HepG2 (cell line): ENCODE results near the gene ZBTB7C. TPM values are rescaled to one million over a fixed set of nuclear protein-coding genes. Genes with fewer than 3 reads are reported as not detected.

ENCODE experiments used
- ATAC-seq: fragments of 200-7000 bp; cut with Tn5 transposase; 3 replicates; pipeline ENCODE4 v1.9.1; 2020; ENCODE audit warnings: mild to moderate bottlenecking, moderate library complexity
- BruUV-seq: library from RNA; stranded (reverse); fragments of 400-500 nt; replicated peaks from 2 replicates; lab custom pipeline; 2021; lab: Mats Ljungman, UMichigan
- CTCF ChIA-PET: fragments of 300-600 bp; formaldehyde crosslinking; extraction: SDS; loops from one replicate; lab custom pipeline; 2021; ENCODE audit warnings: low total read pairs, inconsistent platforms, low intra/inter-chr PET ratio; lab: Yijun Ruan, JAX
- POLR2A ChIA-PET: fragments of 350-600 bp; sonication (Branson Sonifier 250); formaldehyde crosslinking; loops from one replicate; lab custom pipeline; 2020; ENCODE audit warnings: antibody characterized with exemption, inconsistent platforms; lab: Yijun Ruan, JAX
- DNase-seq: peaks from one replicate; pipeline ENCODE4 v3.0.0-alpha.2; 2015; ENCODE audit warnings: low spot score
- FAIRE-seq: peaks from 3 replicates; lab custom pipeline; 2011; peaks lifted over from hg19 to GRCh38; lab: Jason Lieb, UNC
- H2AFZ ChIP-seq: one replicate; pipeline ENCODE4 v1.6.1; 2011; ENCODE audit warnings: low read length, inconsistent platforms
- H3K27ac ChIP-seq: fragments of 300-600 bp; 3 replicates; pipeline ENCODE4 v1.8.0; 2011; ENCODE audit warnings: mixed run types, mild to moderate bottlenecking, mixed read lengths, low read length, inconsistent platforms; ENCODE audit not compliant: insufficient read depth; ENCODE audit errors: extremely low read length
- H3K27me3 ChIP-seq, 2 experiments: fragments of 200-600 bp in 1 of 2; 2 replicates in 1 of 2; 3 replicates in 1 of 2; pipeline versions ENCODE4 v1.6.0 to v1.8.0; 2011; ENCODE audit warnings: low read length in 2 of 2, mild to moderate bottlenecking in 2 of 2, moderate library complexity in 2 of 2, inconsistent platforms in 1 of 2; ENCODE audit not compliant: insufficient read depth in 2 of 2, control insufficient read depth in 1 of 2
- H3K36me3 ChIP-seq, 2 experiments: fragments of 200-600 bp in 1 of 2; replicated peaks in 1 of 2; 2 replicates in 1 of 2; 3 replicates in 1 of 2; pipeline versions ENCODE4 v1.5.1 to v1.8.0; 2011; ENCODE audit warnings: low read length in 2 of 2, inconsistent platforms in 1 of 2; ENCODE audit not compliant: insufficient read depth in 2 of 2, control insufficient read depth in 1 of 2
- H3K4me1 ChIP-seq: 2 replicates; pipeline ENCODE4 v1.5.1; 2012; ENCODE audit warnings: low read length, inconsistent platforms; ENCODE audit not compliant: insufficient read depth
- H3K4me2 ChIP-seq: 2 replicates; pipeline ENCODE4 v1.6.0; 2011; ENCODE audit warnings: low read depth, low read length, inconsistent platforms
- H3K4me3 ChIP-seq, 3 experiments: fragments of 200-600 bp in 1 of 3; sonication (generic), shearing (Covaris generic) in 1 of 3; replicated peaks in 1 of 3; 2 replicates each; pipeline ENCODE4 v1.5.1; 2011 to 2016; ENCODE audit warnings: low read length in 3 of 3, inconsistent platforms in 2 of 3, low read depth in 2 of 3, mild to moderate bottlenecking in 2 of 3, control low read depth in 1 of 3, mixed read lengths in 1 of 3; ENCODE audit not compliant: insufficient read depth in 1 of 3
- H3K79me2 ChIP-seq: one replicate; pipeline ENCODE4 v1.6.1; 2011; ENCODE audit warnings: low read length, inconsistent platforms; ENCODE audit not compliant: insufficient read depth
- H3K9ac ChIP-seq: 2 replicates; pipeline ENCODE4 v1.6.0; 2011; ENCODE audit warnings: mild to moderate bottlenecking, low read depth, low read length, inconsistent platforms; ENCODE audit not compliant: insufficient read depth
- H3K9me3 ChIP-seq: 2 replicates; pipeline ENCODE4 v1.5.1; 2012; ENCODE audit warnings: mild to moderate bottlenecking, low read length
- H4K20me1 ChIP-seq: 2 replicates; pipeline ENCODE4 v1.6.0; 2011; ENCODE audit warnings: inconsistent platforms, mild to moderate bottlenecking, low read length, moderate library complexity; ENCODE audit not compliant: insufficient read depth
- ZNF746 ChIP-seq: sonication (generic); formaldehyde crosslinking; IDR thresholded peaks from 2 replicates; pipeline ENCODE4 v1.8.0; 2022; ENCODE audit warnings: mild to moderate bottlenecking, missing genetic modification reagents
- WGBS: methylation state at CpG from one replicate; pipeline ENCODE4 v1.1.6; 2017; ENCODE audit warnings: low lambda C conversion rate; 5-methylcytosine and 5-hydroxymethylcytosine counted together
- in situ Hi-C: cut with HindIII; loops from 2 replicates; pipeline ENCODE4 v1.10.0; 2017; ENCODE audit warnings: low pct_unique_long_range_greater_than_20kb; ENCODE audit not compliant: extremely low pct_ligation_motif_present
- intact Hi-C: fragments of 100-400 bp; cut with micrococcal nuclease; formaldehyde crosslinking; loops from one replicate; pipeline ENCODE4 v1.10.0; 2022; ENCODE audit not compliant: unreplicated experiment
- polyA plus RNA-seq, 8 experiments: library from polyadenylated mRNA; depleted of rRNA in 3 of 8; stranded (reverse) in 7 of 8; unstranded in 1 of 8; fragments of >200 nt; fragmentation: Illumina TruSeq in 4 of 8; extraction: Trizol in 4 of 8; gene quantifications; 2 replicates each; pipeline versions ENCODE4 v1.2.1 to v1.2.3, GENCODE V29; 2011 to 2016; ENCODE audit warnings: low read depth in 4 of 8, missing spikeins in 1 of 8, mixed read lengths in 1 of 8; ENCODE audit not compliant: insufficient read depth in 1 of 8
- total RNA-seq, 5 experiments: library from RNA; depleted of rRNA; stranded (reverse); fragments of >200 nt; fragmentation: Illumina TruSeq; extraction: Trizol; gene quantifications; 2 replicates each; pipeline ENCODE4 v1.2.3, GENCODE V29; 2016; ENCODE audit warnings: low read depth in 1 of 5
- TF ChIP-seq, protein P1 (sequence below): sonication (generic); formaldehyde crosslinking; IDR thresholded peaks from 2 replicates; pipeline ENCODE4 v1.9.0; 2021; ENCODE audit warnings: missing genetic modification reagents, borderline replicate concordance
- TF ChIP-seq, protein P2 (sequence below): sonication (generic); formaldehyde crosslinking; IDR thresholded peaks from 2 replicates; pipeline ENCODE4 v1.4.0; 2020; ENCODE audit warnings: missing genetic modification reagents
- TF ChIP-seq, protein P3 (sequence below): IDR thresholded peaks from 2 replicates; pipeline ENCODE4 v1.6.1; 2016; ENCODE audit warnings: control low read depth

The ZBTB7C gene
- total and polyA plus RNA-seq, 2 of the 13 experiments (the other 11 are each of a cell fraction or from before 2014, with no cell fraction given) = 0.01 to 0.04 TPM

DNA sequence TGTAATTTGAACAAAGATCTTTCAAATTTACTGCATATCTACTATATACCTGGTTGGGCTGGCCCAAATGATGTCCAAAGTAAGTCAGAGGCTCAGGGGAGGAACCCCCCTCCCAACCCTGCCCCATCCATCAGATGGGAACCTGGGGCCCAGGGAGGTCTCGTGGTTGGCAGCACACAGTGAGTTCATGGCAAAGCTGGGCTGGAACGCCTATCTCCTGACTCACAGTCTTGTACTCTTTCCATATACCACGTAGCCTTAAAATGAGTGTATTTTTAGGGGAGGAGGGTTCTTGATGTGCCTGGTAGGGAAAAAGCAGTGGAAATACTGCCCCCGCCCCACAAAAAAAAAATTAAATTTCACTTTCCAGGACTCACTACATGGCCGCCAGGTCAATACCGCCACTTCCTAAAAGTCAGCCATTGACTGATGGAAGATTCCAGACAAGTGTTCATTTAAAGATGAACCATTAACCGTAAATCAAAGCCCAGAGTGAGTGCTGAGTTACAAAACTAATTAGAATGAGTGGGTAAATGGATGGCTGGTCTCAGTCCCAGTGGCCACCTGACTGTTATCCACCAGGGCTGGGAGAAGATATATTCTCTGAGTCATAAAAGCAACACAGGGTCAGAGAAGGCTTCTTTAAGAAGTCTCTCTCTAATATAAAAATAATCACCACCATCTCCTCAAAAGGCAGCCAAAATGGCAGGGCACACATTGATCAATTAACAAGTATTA lies 80.5 kb downstream of the ZBTB7C start:
- Histone ChIP-seq H3K79me2 (no peaks in the 10 kb centered on the region), H3K27me3 (peaks cover under 1 to 10% of the 10 kb centered on the region in 2 experiments; a peak in 2 of 5 replicates), H3K9me3 (no peaks in the 10 kb centered on the region), H4K20me1 (no peaks in the 10 kb centered on the region), H3K36me3 (no peaks in the 10 kb centered on the region), H3K4me1 (no peaks in the 10 kb centered on the region)
- ATAC-seq (no peak), FAIRE-seq (no peak)
- TF ChIP-seq, protein P1, sequence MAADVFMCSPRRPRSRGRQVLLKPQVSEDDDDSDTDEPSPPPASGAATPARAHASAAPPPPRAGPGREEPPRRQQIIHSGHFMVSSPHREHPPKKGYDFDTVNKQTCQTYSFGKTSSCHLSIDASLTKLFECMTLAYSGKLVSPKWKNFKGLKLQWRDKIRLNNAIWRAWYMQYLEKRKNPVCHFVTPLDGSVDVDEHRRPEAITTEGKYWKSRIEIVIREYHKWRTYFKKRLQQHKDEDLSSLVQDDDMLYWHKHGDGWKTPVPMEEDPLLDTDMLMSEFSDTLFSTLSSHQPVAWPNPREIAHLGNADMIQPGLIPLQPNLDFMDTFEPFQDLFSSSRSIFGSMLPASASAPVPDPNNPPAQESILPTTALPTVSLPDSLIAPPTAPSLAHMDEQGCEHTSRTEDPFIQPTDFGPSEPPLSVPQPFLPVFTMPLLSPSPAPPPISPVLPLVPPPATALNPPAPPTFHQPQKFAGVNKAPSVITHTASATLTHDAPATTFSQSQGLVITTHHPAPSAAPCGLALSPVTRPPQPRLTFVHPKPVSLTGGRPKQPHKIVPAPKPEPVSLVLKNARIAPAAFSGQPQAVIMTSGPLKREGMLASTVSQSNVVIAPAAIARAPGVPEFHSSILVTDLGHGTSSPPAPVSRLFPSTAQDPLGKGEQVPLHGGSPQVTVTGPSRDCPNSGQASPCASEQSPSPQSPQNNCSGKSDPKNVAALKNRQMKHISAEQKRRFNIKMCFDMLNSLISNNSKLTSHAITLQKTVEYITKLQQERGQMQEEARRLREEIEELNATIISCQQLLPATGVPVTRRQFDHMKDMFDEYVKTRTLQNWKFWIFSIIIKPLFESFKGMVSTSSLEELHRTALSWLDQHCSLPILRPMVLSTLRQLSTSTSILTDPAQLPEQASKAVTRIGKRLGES (CRISPR knock-in tag) = no peak
- no peak for TF ChIP-seq ZNF746 (CRISPR knock-in tag)
- TF ChIP-seq, protein P2, sequence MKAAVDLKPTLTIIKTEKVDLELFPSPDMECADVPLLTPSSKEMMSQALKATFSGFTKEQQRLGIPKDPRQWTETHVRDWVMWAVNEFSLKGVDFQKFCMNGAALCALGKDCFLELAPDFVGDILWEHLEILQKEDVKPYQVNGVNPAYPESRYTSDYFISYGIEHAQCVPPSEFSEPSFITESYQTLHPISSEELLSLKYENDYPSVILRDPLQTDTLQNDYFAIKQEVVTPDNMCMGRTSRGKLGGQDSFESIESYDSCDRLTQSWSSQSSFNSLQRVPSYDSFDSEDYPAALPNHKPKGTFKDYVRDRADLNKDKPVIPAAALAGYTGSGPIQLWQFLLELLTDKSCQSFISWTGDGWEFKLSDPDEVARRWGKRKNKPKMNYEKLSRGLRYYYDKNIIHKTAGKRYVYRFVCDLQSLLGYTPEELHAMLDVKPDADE (CRISPR knock-in tag) = no peak
- TF ChIP-seq, protein P3, sequence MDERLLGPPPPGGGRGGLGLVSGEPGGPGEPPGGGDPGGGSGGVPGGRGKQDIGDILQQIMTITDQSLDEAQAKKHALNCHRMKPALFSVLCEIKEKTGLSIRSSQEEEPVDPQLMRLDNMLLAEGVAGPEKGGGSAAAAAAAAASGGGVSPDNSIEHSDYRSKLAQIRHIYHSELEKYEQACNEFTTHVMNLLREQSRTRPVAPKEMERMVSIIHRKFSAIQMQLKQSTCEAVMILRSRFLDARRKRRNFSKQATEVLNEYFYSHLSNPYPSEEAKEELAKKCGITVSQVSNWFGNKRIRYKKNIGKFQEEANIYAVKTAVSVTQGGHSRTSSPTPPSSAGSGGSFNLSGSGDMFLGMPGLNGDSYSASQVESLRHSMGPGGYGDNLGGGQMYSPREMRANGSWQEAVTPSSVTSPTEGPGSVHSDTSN (CRISPR knock-in tag) = no peak
- TF ChIP-seq, all 625 proteins: peak for 0
- intact Hi-C loops = no loop called here
- ChIA-PET POLR2A (no interaction called here), CTCF (no interaction called here)
- in situ Hi-C loops = no loop called here
- BruUV-seq = no TSS peak
- no peak overlapping the region for H3K4me2 ChIP-seq
- no peak overlapping the region for H3K4me3 ChIP-seq
- WGBS = 40% methylated on average over 7 of the region's 7 CpGs
- H2AFZ ChIP-seq = no peak overlapping the region
- DNase-seq = no peak
- no peak overlapping the region for H3K27ac ChIP-seq
- H3K9ac ChIP-seq = no peak overlapping the region
